ENCODE data around the gene ENTPD1.
"Not testable (repeated sequence)": the region's sequence is repeated elsewhere in the genome, so short reads cannot be mapped to it uniquely, and the experiment has no call there.

The ENTPD1 gene

GRCh38 chr10:95872158-95872711, 116.3 kb downstream of the ENTPD1 start:
- no peak for DNase-seq (ENCODE audit: low spot score)
- Histone ChIP-seq H3K4me3 (ENCODE audit: severe bottlenecking) (no peak overlapping the region), H3K36me3 (ENCODE audit: low read depth) (peaks cover 14% of the 10 kb centered on the region), H3K27ac (ENCODE audit: poor library complexity, severe bottlenecking) (no peak overlapping the region), H3K27me3 (ENCODE audit: insufficient read depth, poor library complexity, severe bottlenecking) (no peaks in the 10 kb centered on the region), H3K9me3 (ENCODE audit: severe bottlenecking) (no peaks in the 10 kb centered on the region), H3K4me1 (ENCODE audit: insufficient read depth, poor library complexity, severe bottlenecking) (no peaks in the 10 kb centered on the region)
- no peak for ATAC-seq (ENCODE audit: low read depth)
- no peak for TF ChIP-seq CTCF (IDR thresholded peaks at IDR 0.05; ENCODE audit: poor library complexity, severe bottlenecking)

- H3K36me3 ChIP-seq (ENCODE audit: low read depth): peaks cover 14% of the 10 kb centered on the region
- no peak for ATAC-seq (ENCODE audit: low read depth)
- no peak for TF ChIP-seq CTCF (IDR thresholded peaks at IDR 0.05; ENCODE audit: poor library complexity, severe bottlenecking)
- H3K27me3 ChIP-seq (ENCODE audit: insufficient read depth, poor library complexity, severe bottlenecking): no peaks in the 10 kb centered on the region
- no peak for DNase-seq (ENCODE audit: low spot score)
- H3K4me3 ChIP-seq (ENCODE audit: severe bottlenecking): no peak overlapping the region
- H3K9me3 ChIP-seq (ENCODE audit: severe bottlenecking): no peaks in the 10 kb centered on the region
- no peaks in the 10 kb centered on the region for H3K4me1 ChIP-seq (ENCODE audit: insufficient read depth, poor library complexity, severe bottlenecking)
- H3K27ac ChIP-seq (ENCODE audit: poor library complexity, severe bottlenecking): no peak overlapping the region
These were observed 117.2 kb downstream of the ENTPD1 start for GRCh38 chr10:95873139-95873538.

GRCh38 chr10:95873651-95874050, 117.7 kb downstream of the ENTPD1 start:
- peaks cover 14% of the 10 kb centered on the region for H3K36me3 ChIP-seq (ENCODE audit: low read depth)
- DNase-seq (ENCODE audit: low spot score) (no peak), ATAC-seq (ENCODE audit: low read depth) (no peak)
- H3K9me3 ChIP-seq (ENCODE audit: severe bottlenecking): no peaks in the 10 kb centered on the region
- H3K4me1 ChIP-seq (ENCODE audit: insufficient read depth, poor library complexity, severe bottlenecking): no peaks in the 10 kb centered on the region
- no peak overlapping the region for H3K4me3 ChIP-seq (ENCODE audit: severe bottlenecking)
- no peak overlapping the region for H3K27ac ChIP-seq (ENCODE audit: poor library complexity, severe bottlenecking)
- no peaks in the 10 kb centered on the region for H3K27me3 ChIP-seq (ENCODE audit: insufficient read depth, poor library complexity, severe bottlenecking)
- TF ChIP-seq CTCF (IDR thresholded peaks at IDR 0.05; ENCODE audit: poor library complexity, severe bottlenecking): no peak

- not testable (repeated sequence) for H3K27ac ChIP-seq (ENCODE audit: poor library complexity, severe bottlenecking); H3K4me1 ChIP-seq (ENCODE audit: insufficient read depth, poor library complexity, severe bottlenecking); ATAC-seq (ENCODE audit: low read depth); H3K4me3 ChIP-seq (ENCODE audit: severe bottlenecking); H3K9me3 ChIP-seq (ENCODE audit: severe bottlenecking); H3K27me3 ChIP-seq (ENCODE audit: insufficient read depth, poor library complexity, severe bottlenecking); DNase-seq (ENCODE audit: low spot score)
- H3K36me3 ChIP-seq (ENCODE audit: low read depth): peaks cover 14% of the 10 kb centered on the region
These were observed 118.8 kb downstream of the ENTPD1 start for GRCh38 chr10:95874783-95875182.

- Histone ChIP-seq H3K4me1 (ENCODE audit: insufficient read depth, poor library complexity, severe bottlenecking) (no peaks in the 10 kb centered on the region), H3K27me3 (ENCODE audit: insufficient read depth, poor library complexity, severe bottlenecking) (no peaks in the 10 kb centered on the region), H3K36me3 (ENCODE audit: low read depth) (peaks cover 14% of the 10 kb centered on the region; the same call in 1 of the 2 replicates), H3K27ac (ENCODE audit: poor library complexity, severe bottlenecking) (no peak overlapping the region), H3K9me3 (ENCODE audit: severe bottlenecking) (no peaks in the 10 kb centered on the region), H3K4me3 (ENCODE audit: severe bottlenecking) (no peak overlapping the region)
- no peak for TF ChIP-seq CTCF (IDR thresholded peaks at IDR 0.05; ENCODE audit: poor library complexity, severe bottlenecking)
- no peak for ATAC-seq (ENCODE audit: low read depth)
- DNase-seq (ENCODE audit: low spot score): no peak
These were observed 120.8 kb downstream of the ENTPD1 start for GRCh38 chr10:95876756-95877155.

Measured in RWPE2 (cell line).